ENCODE measurements around the gene LINGO3. TPM values are rescaled to one million over a fixed set of nuclear protein-coding genes. Genes with fewer than 3 reads are reported as not detected.
"Not testable (repeated sequence)": the region's sequence is repeated elsewhere in the genome, so short reads cannot be mapped to it uniquely, and the experiment has no call there.

LINGO3 gene
- total RNA-seq, 2 experiments from 2014 or later = 0.32 to 0.40 TPM

GRCh38 chr19:2283835-2284507 is 24.0 kb downstream of the LINGO3 start:
- peaks cover 11% of the 10 kb centered on the region for H3K27me3 Mint-ChIP-seq
- CTCF ChIA-PET = interaction anchor here (1.1 kb wide), 1 partner anchor 22 kb away, joined by 3 read pairs; no protein-coding TSS in a partner anchor
- no peak for ATAC-seq
- H3K4me1 Mint-ChIP-seq = peaks cover 21% of the 10 kb centered on the region
- H3K27ac Mint-ChIP-seq = no peak overlapping the region
- H3K4me3 Mint-ChIP-seq = no peak overlapping the region
- DNase-seq = no peak
- H3K36me3 Mint-ChIP-seq = no peaks in the 10 kb centered on the region
- H3K9me3 Mint-ChIP-seq (ENCODE audit: low read depth) = no peaks in the 10 kb centered on the region

- Mint-ChIP-seq H3K27me3 (peaks cover 7% of the 10 kb centered on the region), H3K4me3 (no peak overlapping the region), H3K27ac (no peak overlapping the region), H3K4me1 (peaks cover 13% of the 10 kb centered on the region), H3K9me3 (ENCODE audit: low read depth) (no peaks in the 10 kb centered on the region), H3K36me3 (no peaks in the 10 kb centered on the region)
- no peak for ATAC-seq
- no peak for DNase-seq
- CTCF ChIA-PET = interaction anchor here (0.9 kb wide), 1 partner anchor 173 kb away, joined by 3 read pairs; no protein-coding TSS in a partner anchor
These were observed 25.1 kb downstream of the LINGO3 start for GRCh38 chr19:2282862-2283237.

- CTCF ChIA-PET = interaction anchor here (0.8 to 0.9 kb wide), 2 partner anchors 9 to 174 kb away, joined by 3 to 5 read pairs; no protein-coding TSS in a partner anchor
- peak; percentile 55 for ATAC-seq
These were observed 25.7 kb downstream of the LINGO3 start, which contains the start of gene PEAK3 for GRCh38 chr19:2282062-2282861. Gene PEAK3 (minus strand): TSS chr19:2282175. CDS start chr19:2280931, 1,244 bp downstream.

GRCh38 chr19:2281265-2282061 is 26.5 kb downstream of the LINGO3 start:
- Mint-ChIP-seq H3K4me1 (peaks cover 15% of the 10 kb centered on the region), H3K27ac (peak overlapping the region; percentile 19)
- ATAC-seq; H3K27me3 Mint-ChIP-seq; H3K4me3 Mint-ChIP-seq; DNase-seq; H3K36me3 Mint-ChIP-seq; H3K9me3 Mint-ChIP-seq (ENCODE audit: low read depth): not testable (repeated sequence)
- CTCF ChIA-PET = interaction anchor here (0.8 kb wide), 1 partner anchor 8 kb away, joined by 5 read pairs; no protein-coding TSS in a partner anchor

More at GRCh38 chr19:2282062-2282861, 25.7 kb downstream of the LINGO3 start, which contains the start of gene PEAK3:
- peak; percentile 78 for DNase-seq
- Mint-ChIP-seq H3K4me1 (peaks cover 13% of the 10 kb centered on the region), H3K9me3 (ENCODE audit: low read depth) (no peaks in the 10 kb centered on the region), H3K36me3 (no peaks in the 10 kb centered on the region), H3K4me3 (peak within 1 kb of the TSS; percentile 32), H3K27me3 (peaks cover 7% of the 10 kb centered on the region), H3K27ac (peak within 1 kb of the TSS; percentile 19)

GRCh38 chr19:2280633-2281264 is 27.2 kb downstream of the LINGO3 start:
- Mint-ChIP-seq H3K27me3 (peaks cover 7% of the 10 kb centered on the region), H3K4me1 (peaks cover 15% of the 10 kb centered on the region), H3K27ac (no peak overlapping the region), H3K9me3 (ENCODE audit: low read depth) (no peaks in the 10 kb centered on the region), H3K36me3 (no peaks in the 10 kb centered on the region), H3K4me3 (no peak overlapping the region)
- CTCF ChIA-PET = interaction anchor here (0.8 to 1.3 kb wide), 2 partner anchors 8 to 20 kb away, joined by 3 to 6 read pairs; no protein-coding TSS in a partner anchor
- ATAC-seq (no peak), DNase-seq (no peak)

- Mint-ChIP-seq H3K4me1 (peaks cover 27% of the 10 kb centered on the region), H3K27me3 (peaks cover 7% of the 10 kb centered on the region), H3K4me3 (no peak overlapping the region), H3K9me3 (ENCODE audit: low read depth) (no peaks in the 10 kb centered on the region), H3K27ac (no peak overlapping the region), H3K36me3 (peaks cover 5% of the 10 kb centered on the region)
- DNase-seq = no peak
- no peak for ATAC-seq
- CTCF ChIA-PET = interaction anchor here (1.2 to 1.7 kb wide), 2 partner anchors 110 to 114 kb away, joined by 3 to 4 read pairs; no protein-coding TSS in a partner anchor
These were observed 29.3 kb downstream of the LINGO3 start for GRCh38 chr19:2278459-2279158.

- H3K9me3 Mint-ChIP-seq (ENCODE audit: low read depth) = no peaks in the 10 kb centered on the region
- no peaks in the 10 kb centered on the region for H3K27me3 Mint-ChIP-seq
- peak overlapping the region; percentile 49 for H3K27ac Mint-ChIP-seq
- no peak for ATAC-seq
- DNase-seq = no peak
- CTCF ChIA-PET = interaction anchor here (0.9 to 7.0 kb wide), 4 partner anchors 10 to 115 kb away, joined by 3 to 52 read pairs (median 4); partner anchors contain the start of gene PLEKHJ1
- H3K4me1 Mint-ChIP-seq = peaks cover 31% of the 10 kb centered on the region
- peaks cover 14% of the 10 kb centered on the region for H3K36me3 Mint-ChIP-seq
- H3K4me3 Mint-ChIP-seq = no peak overlapping the region
These were observed 30.8 kb downstream of the LINGO3 start for GRCh38 chr19:2277138-2277537.

- peaks cover 18% of the 10 kb centered on the region for H3K36me3 Mint-ChIP-seq
- no peaks in the 10 kb centered on the region for H3K27me3 Mint-ChIP-seq
- DNase-seq (no peak), ATAC-seq (no peak)
- CTCF ChIA-PET = interaction anchor here (0.9 to 7.0 kb wide), 6 partner anchors 11 to 116 kb away, joined by 3 to 52 read pairs (median 12); partner anchors contain the start of gene PLEKHJ1
- no peaks in the 10 kb centered on the region for H3K9me3 Mint-ChIP-seq (ENCODE audit: low read depth)
- H3K4me1 Mint-ChIP-seq = peaks cover 29% of the 10 kb centered on the region
- no peak overlapping the region for H3K27ac Mint-ChIP-seq
- no peak overlapping the region for H3K4me3 Mint-ChIP-seq
These were observed 31.4 kb downstream of the LINGO3 start for GRCh38 chr19:2276429-2276986.

GRCh38 chr19:2275588-2276428 is 32.1 kb downstream of the LINGO3 start:
- peaks cover 31% of the 10 kb centered on the region for H3K4me1 Mint-ChIP-seq
- H3K27me3 Mint-ChIP-seq = no peaks in the 10 kb centered on the region
- CTCF ChIA-PET = interaction anchor here (1.0 to 7.0 kb wide), 6 partner anchors 11 to 372 kb away, joined by 6 to 58 read pairs (median 20); partner anchors contain the start of genes PLEKHJ1 and SF3A2
- H3K36me3 Mint-ChIP-seq = peaks cover 22% of the 10 kb centered on the region
- H3K4me3 Mint-ChIP-seq = no peak overlapping the region
- no peak overlapping the region for H3K27ac Mint-ChIP-seq
- no peak for ATAC-seq
- no peak for DNase-seq
- no peaks in the 10 kb centered on the region for H3K9me3 Mint-ChIP-seq (ENCODE audit: low read depth)

GRCh38 chr19:2274931-2275535 is 32.9 kb downstream of the LINGO3 start:
- no peaks in the 10 kb centered on the region for H3K9me3 Mint-ChIP-seq (ENCODE audit: low read depth)
- DNase-seq (peak; percentile 73), ATAC-seq (no peak)
- peaks cover 31% of the 10 kb centered on the region for H3K4me1 Mint-ChIP-seq
- no peak overlapping the region for H3K4me3 Mint-ChIP-seq
- CTCF ChIA-PET = interaction anchor here (1.0 to 7.0 kb wide), 13 partner anchors 12 to 373 kb away, joined by 3 to 58 read pairs (median 6); partner anchors contain the start of genes PLEKHJ1 and SF3A2
- H3K27ac Mint-ChIP-seq = no peak overlapping the region
- peaks cover 23% of the 10 kb centered on the region for H3K36me3 Mint-ChIP-seq
- H3K27me3 Mint-ChIP-seq = no peaks in the 10 kb centered on the region
